Neural progenitor cell (in vitro differentiated cells): ENCODE measurements around the gene ACTL7A.

Experiments used
- EZH2 ChIP-seq: fragments of 200-600 bp; sonication (generic); IDR thresholded peaks from 2 replicates; pipeline ENCODE4 v1.6.1; 2017; ENCODE audit warnings: antibody characterized with exemption, mild to moderate bottlenecking, moderate library complexity
- TF ChIP-seq, protein P1 (sequence below): fragments of 200-600 bp; sonication (generic); IDR thresholded peaks from 2 replicates; pipeline ENCODE4 v1.5.1; 2017; ENCODE audit warnings: antibody characterized with exemption, mild to moderate bottlenecking

DNA sequence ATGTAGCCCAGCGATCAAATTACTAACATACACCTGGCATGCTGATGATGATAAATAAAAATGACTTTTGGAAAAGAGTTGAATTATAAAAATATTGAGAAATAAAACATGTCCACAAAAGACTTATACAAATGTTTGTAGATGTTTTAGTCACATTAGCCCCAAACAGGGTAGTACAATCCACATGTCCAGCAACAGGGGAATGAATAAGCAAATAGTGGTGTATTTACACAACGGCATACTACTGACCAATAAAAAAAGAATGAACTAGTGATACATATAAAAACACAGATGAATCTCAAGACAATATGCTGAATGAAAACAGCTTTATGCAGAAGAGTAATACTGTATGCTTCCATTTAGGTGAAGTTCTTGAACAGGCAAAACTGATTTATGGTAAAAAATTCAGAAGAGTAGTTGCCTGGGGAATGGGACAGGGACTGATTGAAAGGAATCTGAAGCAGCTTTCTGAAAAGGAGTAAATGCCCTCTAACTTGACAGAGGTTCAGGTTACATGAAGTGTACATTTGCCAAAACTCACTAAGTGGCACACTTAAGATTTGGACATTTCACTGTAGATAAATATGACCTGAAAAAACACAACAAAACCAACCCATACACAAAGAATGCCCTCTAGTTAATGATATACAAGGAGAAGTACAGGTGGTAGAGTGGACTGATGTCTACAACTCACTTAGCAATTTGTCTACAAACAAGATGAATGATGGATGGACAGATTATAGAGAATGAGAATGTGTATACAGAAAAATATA, 35.4 kb downstream of the ACTL7A start:
- TF ChIP-seq, protein P1, sequence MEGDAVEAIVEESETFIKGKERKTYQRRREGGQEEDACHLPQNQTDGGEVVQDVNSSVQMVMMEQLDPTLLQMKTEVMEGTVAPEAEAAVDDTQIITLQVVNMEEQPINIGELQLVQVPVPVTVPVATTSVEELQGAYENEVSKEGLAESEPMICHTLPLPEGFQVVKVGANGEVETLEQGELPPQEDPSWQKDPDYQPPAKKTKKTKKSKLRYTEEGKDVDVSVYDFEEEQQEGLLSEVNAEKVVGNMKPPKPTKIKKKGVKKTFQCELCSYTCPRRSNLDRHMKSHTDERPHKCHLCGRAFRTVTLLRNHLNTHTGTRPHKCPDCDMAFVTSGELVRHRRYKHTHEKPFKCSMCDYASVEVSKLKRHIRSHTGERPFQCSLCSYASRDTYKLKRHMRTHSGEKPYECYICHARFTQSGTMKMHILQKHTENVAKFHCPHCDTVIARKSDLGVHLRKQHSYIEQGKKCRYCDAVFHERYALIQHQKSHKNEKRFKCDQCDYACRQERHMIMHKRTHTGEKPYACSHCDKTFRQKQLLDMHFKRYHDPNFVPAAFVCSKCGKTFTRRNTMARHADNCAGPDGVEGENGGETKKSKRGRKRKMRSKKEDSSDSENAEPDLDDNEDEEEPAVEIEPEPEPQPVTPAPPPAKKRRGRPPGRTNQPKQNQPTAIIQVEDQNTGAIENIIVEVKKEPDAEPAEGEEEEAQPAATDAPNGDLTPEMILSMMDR: no peak
- no peak for TF ChIP-seq EZH2
